HG03575 (cell line): ENCODE data around the gene LYSMD3.
A peak's percentile ranks its signal among the peaks of the same experiment; 100 is the strongest.

Experiments
- ATAC-seq: cut with Tn5 transposase; IDR thresholded peaks from one replicate; pipeline ENCODE4 v1.9.1; 2021; ENCODE audit not compliant: unreplicated experiment, insufficient number of reproducible peaks, low FRiP score; ENCODE audit errors: extremely low read depth

The LYSMD3 gene

DNA sequence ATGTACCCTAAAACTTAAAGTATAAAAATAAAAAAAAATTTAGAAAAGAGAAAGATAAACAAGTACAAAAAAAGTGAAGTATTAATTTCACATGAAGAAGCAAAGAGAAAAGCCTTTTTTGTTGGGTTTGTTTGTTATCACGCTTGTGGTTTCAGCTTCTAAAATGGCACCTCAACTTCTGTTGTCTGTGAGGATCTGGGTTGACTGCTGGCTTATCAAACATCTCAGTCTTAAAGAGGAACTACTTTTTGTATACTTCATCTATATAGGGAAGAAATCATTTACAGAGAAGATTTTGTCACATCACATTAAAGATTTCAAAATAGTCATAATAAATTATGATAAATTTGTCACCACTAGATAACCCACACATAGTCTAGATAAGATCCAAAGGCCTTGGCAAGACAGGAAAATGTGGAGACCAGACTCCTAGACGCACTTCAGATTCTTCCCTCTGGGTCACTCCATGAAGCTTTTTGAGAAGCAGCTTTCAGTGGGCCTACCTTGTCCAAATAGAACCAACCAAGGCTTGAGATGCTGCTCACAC lies 20.4 kb upstream of the LYSMD3 start:
- no peak for ATAC-seq

GRCh38 chr5:90549223-90549622 lies 19.8 kb upstream of the LYSMD3 start:
- ATAC-seq = no peak

GRCh38 chr5:90548069-90548593 lies 18.7 kb upstream of the LYSMD3 start:
- no peak for ATAC-seq

DNA sequence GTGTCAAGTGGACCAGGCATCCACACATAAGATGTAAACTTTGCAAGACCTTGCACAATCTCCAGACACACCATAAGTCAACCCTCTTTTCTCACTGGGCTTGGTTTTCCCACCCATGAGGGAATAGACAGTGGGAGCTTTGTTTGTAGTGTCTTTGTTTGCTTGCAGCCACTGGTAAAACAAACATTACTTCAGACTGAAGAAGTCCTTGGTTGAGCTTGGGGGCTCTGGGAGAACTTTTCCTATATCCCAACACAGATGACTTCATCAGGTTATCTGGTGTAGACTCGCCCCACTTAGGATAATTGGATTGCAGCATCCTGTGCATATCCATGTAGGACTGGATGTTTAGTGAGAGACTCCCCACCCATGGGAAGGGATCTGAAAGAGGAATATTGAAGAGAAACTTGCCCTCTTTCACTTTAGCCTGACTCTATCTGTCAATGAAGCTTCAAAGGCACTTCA lies 17.7 kb upstream of the LYSMD3 start:
- no peak for ATAC-seq

- no peak for ATAC-seq
Observed at GRCh38 chr5:90546216-90546837, 16.9 kb upstream of the LYSMD3 start.

DNA sequence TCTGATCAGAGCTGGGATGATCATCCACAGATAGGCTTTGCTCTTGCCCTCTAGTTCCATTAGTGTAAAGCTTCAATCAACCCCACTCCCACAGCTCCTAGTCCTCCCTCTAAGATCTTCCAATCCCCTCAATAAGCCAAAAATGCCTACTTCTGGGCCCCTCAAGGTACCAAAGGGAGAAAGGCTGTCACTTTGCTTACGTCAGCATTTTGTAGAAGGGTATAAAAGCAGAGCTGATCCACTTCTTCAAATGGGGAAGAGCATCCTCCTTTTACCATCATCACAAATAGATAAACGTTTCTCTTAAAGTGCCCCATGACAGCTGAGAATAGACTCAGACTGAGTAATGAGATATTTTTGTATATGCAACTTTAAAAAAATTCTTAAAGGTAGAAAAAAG lies 16.1 kb upstream of the LYSMD3 start:
- ATAC-seq = no peak

DNA sequence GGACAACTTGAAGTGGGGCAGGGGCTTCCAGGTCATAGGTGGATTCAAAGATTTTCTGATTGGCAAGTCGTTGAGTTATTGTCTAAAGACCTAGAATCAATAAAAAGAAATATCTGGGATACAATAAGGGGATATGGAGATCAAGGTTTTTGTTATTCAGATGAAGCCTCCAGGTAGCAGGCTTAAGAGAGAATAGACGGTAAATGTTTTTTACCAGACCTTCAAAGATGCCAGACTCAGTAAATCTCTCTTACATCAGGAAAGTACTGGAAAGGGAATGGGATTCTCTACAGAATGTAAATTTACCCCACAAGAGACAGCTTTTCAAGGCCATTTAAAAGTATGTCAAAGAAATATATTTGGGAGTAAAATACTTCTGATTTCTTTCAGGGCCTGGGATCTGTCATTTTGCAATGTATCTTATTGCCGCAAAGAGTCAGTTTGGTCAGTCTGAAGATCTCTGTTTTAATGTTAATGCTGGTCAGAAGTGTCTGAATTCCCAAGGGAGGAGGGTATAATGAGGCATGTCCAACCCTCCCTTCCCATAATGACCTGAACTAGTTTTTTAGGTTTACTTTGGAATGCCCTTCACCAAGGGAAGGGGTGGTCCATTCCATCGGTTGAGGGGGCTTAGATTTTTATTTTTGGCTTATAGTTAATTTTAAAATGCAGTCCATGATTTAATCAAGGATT lies 13.6 kb upstream of the LYSMD3 start:
- no peak for ATAC-seq

DNA sequence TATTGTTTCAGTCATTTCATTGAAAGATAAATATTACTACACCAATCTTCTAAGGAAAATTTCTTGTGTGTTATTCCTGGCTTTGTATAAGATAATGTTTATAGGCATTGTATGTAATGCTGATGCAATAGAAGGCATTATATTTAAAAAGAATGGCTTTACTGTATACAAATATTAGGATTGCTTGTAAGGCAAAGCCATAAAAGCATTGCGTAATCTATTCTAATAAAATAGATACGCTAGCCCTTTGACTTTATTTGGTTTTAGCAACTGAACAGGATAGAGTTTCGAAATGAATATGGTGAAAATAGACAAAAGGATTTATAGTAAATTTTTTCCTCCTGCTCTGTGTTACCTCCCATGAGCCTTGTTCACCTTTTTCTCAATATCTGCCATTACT lies 5.5 kb upstream of the LYSMD3 start:
- ATAC-seq = no peak

DNA sequence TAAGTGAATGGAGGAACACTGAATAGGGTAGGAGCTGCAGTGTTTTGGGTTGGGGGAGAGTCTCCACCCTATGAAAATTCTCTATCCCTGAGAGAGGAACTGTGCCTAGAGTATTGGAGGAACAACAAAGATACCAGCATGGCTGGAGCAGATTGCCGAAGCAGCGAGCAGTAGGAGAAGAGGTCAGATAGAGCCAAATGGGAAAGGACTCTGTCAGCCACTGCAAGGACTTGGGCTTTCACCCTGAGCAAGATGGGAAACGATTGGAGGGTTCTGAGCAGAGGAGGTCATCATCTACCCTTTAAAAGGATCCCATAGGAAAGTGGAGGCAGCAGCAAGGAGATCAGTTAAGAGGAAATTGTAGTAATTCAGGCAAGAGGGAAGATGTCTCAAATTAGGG lies 4.4 kb upstream of the LYSMD3 start:
- ATAC-seq = no peak

DNA sequence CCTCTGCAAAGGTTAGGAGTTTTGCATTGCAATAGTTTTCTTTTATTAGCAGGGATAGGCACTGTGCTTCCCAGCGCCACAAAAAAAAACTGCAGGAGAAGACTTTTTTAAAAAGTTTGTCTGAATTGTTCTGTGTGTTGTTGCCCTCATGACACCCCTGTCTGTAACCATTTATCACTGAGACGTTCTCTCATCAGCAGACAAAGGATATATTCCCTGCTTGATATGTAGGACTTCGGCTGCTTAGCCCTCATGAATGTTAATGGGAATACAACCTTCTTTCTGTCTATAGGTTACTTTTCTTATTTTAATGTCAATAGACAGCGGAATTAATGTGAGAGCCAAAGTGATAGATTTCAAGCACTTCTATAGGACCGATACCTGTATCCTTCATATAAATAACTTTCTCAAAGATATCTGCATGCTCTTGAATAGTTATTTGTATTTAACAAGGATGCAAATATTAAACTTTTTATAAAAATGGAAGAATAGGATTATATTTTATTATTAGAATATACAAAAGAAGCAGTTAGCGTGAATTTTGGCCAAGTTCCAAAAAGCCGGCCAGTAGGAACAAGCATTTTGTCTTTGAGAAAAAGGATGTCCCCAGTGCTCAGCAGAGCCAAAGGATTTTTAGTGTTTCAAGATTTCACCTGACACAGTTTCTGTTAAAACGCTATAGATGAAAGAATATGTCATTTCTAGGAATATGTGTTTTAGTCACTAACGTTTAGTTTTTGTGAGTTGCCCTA lies 1.5 kb upstream of the LYSMD3 start:
- ATAC-seq = no peak

DNA sequence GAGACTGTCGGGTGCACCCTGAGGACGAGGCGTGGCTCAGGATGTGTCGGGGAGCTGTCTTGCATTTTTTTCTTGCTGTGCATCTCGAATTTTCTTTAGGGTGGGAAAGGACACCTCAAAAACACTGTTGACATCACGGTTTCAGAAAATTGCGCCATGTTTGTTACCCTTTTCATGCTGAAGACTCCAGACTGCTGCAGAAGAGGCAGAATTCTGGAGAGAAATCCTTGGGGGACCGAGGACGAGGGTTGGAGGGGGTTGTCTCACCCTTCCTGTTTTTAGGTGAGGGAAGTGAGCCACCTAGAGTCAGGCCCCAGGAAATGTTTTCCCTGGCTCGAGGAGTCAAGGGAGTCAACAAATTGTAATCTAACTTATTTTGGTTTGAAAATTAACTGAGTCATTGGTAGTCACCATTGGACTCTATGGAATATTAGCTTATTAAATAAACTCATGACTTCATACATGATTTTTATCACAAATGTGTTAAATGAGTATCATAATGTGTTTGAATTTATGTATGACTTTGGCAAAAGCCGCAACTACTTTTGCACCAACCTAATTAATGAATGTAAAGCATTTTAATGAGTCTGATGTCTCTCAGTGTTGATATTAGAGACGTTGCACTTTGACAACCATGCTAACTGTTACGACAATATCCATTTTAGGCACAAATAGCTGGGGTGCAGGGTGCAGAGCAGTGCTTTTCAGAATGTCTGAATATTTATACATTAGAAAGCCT lies 724 bp upstream of the LYSMD3 start:
- peak; percentile 25 for ATAC-seq

GRCh38 chr5:90528601-90529193 lies 687 bp downstream of the LYSMD3 start:
- ATAC-seq = no peak

- no peak for ATAC-seq
Observed at GRCh38 chr5:90519081-90519480, 10.3 kb downstream of the LYSMD3 start.

DNA sequence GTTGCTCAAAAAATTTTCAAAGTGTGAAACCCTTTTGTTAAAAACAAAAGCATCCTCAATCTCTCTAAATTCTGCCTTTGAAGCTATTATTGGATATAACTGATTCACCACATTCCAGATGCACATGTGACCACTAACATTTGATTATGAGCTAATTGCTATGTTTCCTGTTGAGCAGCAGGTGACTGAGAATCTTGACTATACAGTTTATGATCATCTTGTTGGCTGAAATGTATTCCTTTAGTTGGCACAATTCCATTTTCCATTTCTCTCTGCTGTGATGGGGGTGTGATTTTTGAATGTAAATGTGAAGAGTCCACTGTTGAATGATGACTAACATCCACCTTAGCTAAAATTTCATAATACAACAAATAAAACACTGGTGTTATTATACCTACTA lies 10.7 kb downstream of the LYSMD3 start:
- no peak for ATAC-seq

- ATAC-seq = no peak
Observed at GRCh38 chr5:90514520-90514919, 14.9 kb downstream of the LYSMD3 start.

DNA sequence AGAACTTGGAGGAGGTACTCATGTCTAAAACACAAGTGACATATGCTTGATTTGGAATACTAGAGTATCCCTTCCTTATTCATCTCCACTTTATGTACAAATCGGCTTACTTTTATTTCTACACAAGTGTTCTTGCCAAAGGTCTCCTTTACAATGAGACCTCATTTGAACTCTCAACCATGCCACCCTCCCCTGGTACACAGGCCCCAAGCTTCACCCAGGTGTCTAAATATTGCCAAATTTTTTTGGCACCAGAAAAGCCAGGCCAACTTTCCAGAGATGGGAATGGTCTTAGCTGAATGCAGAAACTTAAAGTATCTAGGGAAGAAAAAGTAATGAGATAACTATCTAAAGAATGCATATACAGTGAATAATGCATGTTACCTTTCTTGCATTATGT lies 18.9 kb downstream of the LYSMD3 start:
- ATAC-seq = no peak

GRCh38 chr5:90506221-90506620 lies 23.2 kb downstream of the LYSMD3 start:
- no peak for ATAC-seq

DNA sequence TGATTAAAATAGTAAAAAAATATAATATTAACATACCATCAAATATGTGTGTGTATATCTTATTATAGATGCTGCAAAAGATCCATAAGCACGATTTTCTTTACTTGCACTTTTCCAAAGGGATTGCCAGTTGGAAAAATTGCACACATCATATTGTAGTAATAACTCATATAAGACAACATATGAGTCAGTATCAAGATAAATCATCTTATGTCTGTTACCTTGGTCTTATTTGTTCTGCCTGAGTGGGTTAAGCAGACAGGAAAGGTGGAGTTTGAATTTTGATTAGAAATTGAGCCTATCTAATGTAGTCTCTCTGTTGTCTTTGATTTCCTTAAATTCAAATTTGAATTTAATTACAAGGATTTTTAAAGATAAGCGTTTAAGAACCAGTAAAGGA lies 24.6 kb downstream of the LYSMD3 start:
- no peak for ATAC-seq

GRCh38 chr5:90503596-90503995 lies 25.8 kb downstream of the LYSMD3 start:
- no peak for ATAC-seq
